ENCODE data around the gene SESN1. TPM values are rescaled to one million over a fixed set of nuclear protein-coding genes. Genes with fewer than 3 reads are reported as not detected.
A peak's percentile ranks its signal among the peaks of the same experiment; 100 is the strongest.

Gene SESN1
- total RNA-seq, 1 donor from 2014 or later, result 23.6 TPM

DNA sequence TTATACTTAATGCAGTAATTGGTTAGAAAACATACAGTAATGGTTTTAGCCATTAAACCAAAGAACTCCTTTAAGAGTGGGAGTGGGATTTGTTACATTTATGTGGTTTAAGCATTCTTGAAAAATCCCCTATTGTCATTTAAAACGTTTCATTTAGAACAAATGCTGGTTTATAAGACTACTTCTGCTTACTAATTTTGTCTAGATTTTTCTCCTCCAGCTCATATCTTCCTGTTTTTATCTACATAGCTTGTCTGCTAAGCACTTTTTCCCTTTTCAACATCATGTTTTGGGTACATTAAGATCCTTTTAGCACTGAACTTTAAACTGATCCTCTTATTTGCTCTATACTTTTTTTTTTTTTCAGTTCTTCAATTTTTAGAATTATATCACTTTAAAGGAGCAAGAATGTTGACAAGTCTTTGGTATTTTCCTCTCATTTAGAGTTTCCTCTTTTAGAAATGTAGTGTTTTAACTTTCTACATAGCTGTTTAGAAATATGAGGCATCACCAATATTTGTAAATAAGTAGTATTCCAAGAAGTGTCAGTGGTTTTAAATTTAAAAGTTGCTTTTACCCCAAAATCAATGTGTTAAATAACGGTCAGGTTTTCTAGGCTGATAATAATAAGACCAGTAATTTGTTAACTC, 80.9 kb downstream of the SESN1 start:
- Mint-ChIP-seq H3K27me3 (ENCODE audit: unreplicated experiment) (peaks cover 5% of the 10 kb centered on the region), H3K9me3 (ENCODE audit: unreplicated experiment) (no peaks in the 10 kb centered on the region), H3K4me3 (ENCODE audit: unreplicated experiment) (no peak overlapping the region), H3K27ac (ENCODE audit: unreplicated experiment) (no peak overlapping the region), H3K4me1 (ENCODE audit: unreplicated experiment) (peaks cover 15% of the 10 kb centered on the region), H3K36me3 (ENCODE audit: low read depth, unreplicated experiment) (peaks cover 6% of the 10 kb centered on the region)
- TF ChIP-seq, protein P1, sequence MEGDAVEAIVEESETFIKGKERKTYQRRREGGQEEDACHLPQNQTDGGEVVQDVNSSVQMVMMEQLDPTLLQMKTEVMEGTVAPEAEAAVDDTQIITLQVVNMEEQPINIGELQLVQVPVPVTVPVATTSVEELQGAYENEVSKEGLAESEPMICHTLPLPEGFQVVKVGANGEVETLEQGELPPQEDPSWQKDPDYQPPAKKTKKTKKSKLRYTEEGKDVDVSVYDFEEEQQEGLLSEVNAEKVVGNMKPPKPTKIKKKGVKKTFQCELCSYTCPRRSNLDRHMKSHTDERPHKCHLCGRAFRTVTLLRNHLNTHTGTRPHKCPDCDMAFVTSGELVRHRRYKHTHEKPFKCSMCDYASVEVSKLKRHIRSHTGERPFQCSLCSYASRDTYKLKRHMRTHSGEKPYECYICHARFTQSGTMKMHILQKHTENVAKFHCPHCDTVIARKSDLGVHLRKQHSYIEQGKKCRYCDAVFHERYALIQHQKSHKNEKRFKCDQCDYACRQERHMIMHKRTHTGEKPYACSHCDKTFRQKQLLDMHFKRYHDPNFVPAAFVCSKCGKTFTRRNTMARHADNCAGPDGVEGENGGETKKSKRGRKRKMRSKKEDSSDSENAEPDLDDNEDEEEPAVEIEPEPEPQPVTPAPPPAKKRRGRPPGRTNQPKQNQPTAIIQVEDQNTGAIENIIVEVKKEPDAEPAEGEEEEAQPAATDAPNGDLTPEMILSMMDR (IDR thresholded peaks at IDR 0.05; ENCODE audit: unreplicated experiment), result no peak
- no peak for DNase-seq (ENCODE audit: low spot score)

DNA sequence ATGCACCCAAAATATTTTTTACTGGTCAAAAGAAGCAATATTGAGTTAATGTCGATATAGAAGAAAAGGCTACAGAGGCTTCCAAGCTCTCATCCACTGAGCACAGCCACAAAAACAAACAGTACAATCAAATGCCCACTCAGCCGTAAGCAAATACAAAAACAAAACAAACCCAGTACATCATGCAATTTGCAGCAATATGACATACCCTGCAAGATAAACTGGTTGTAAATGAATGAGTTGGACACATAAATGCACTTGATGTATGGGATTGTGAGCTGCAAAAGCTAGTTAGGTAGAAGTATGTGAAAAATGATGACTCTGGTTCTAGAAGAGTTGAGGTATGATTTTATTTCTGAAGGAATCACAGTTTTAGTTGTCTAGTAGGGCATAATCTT, 83.9 kb downstream of the SESN1 start:
- TF ChIP-seq, protein P1 (IDR thresholded peaks at IDR 0.05; ENCODE audit: unreplicated experiment), result no peak
- no peak for DNase-seq (ENCODE audit: low spot score)
- H3K27me3 Mint-ChIP-seq (ENCODE audit: unreplicated experiment), result peaks cover 5% of the 10 kb centered on the region
- no peak overlapping the region for H3K4me3 Mint-ChIP-seq (ENCODE audit: unreplicated experiment)
- H3K36me3 Mint-ChIP-seq (ENCODE audit: low read depth, unreplicated experiment), result peaks cover 6% of the 10 kb centered on the region
- no peaks in the 10 kb centered on the region for H3K9me3 Mint-ChIP-seq (ENCODE audit: unreplicated experiment)
- peaks cover 25% of the 10 kb centered on the region for H3K4me1 Mint-ChIP-seq (ENCODE audit: unreplicated experiment)
- H3K27ac Mint-ChIP-seq (ENCODE audit: unreplicated experiment), result no peak overlapping the region

DNA sequence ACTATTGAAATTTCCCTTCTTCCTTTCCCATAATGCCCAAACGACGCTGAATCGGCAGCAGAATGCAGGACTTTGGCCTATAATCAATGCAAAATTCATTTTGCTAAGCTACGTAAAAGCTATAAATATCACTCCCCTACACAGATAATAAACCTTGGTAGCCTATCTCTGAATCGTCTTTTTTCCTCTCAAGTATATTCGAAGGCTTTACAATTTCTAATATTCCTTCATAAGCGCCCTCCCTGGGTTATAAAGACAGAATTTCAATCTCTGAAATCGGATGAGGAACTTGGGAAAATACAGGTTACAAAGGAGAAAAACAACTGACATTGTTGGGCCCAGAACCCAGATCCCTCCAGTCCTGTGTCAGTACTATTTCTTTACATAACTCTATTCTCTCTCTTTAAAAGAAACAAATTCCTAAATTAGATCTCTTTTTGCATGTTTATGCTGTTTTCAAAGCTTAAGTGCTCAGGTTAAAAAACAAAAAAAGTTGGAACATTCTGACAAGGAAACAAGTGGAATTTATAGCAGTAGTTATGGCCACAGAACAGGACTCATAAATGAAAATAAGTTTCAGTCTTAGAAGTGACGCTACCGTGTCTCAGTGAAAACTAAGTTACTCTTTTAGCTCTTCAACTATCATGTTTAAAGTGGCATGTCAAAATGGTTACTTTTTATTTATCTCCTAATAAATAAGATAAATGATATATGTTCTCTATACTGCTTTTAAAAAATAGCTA, 84.5 kb downstream of the SESN1 start:
- H3K9me3 Mint-ChIP-seq (ENCODE audit: unreplicated experiment), result no peaks in the 10 kb centered on the region
- peak overlapping the region; percentile 84 for H3K27ac Mint-ChIP-seq (ENCODE audit: unreplicated experiment)
- no peak for DNase-seq (ENCODE audit: low spot score)
- H3K36me3 Mint-ChIP-seq (ENCODE audit: low read depth, unreplicated experiment), result peaks cover 6% of the 10 kb centered on the region
- H3K4me1 Mint-ChIP-seq (ENCODE audit: unreplicated experiment), result peaks cover 25% of the 10 kb centered on the region
- peaks cover 5% of the 10 kb centered on the region for H3K27me3 Mint-ChIP-seq (ENCODE audit: unreplicated experiment)
- peak overlapping the region; percentile 96 for H3K4me3 Mint-ChIP-seq (ENCODE audit: unreplicated experiment)
- TF ChIP-seq, protein P1 (IDR thresholded peaks at IDR 0.05; ENCODE audit: unreplicated experiment), result no peak

DNA sequence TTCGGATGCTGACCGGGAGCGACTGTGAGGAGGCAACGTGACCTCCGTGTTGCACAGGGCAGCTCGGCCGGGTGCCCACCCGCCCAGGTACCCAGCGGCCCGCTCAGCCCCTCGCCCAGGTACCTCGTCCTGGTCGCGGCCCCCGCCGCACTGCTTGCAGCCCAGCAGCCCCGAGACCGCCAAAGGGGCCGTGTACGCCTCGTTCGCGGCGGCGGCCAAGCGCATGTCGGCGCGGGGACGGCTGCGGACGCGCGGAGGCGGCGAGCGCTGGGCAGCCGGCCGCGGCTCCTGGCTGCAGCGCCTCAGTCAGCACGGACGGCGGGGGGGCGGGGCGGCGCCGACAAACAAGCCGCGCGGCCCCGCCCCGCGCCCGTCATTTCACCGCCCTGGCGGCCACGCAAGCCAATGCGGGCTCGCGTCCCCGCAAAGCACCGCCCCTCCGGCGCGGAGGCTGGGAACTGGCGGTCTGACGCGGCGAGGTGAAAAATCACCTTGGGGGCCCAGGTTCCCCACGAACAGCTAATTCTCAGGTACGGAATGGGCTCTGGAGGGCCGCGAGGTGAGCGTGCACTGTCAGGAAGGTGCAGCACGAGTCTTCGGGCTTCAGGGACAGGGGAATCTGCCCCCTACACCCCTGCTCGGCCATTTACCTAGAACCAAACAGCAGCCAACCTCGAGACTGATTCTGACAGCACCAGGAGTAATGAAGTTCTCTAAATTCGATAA, 85.2 kb downstream of the SESN1 start:
- peaks cover 5% of the 10 kb centered on the region for H3K27me3 Mint-ChIP-seq (ENCODE audit: unreplicated experiment)
- peak overlapping the region; percentile 96 for H3K4me3 Mint-ChIP-seq (ENCODE audit: unreplicated experiment)
- H3K27ac Mint-ChIP-seq (ENCODE audit: unreplicated experiment), result peak overlapping the region; percentile 84
- TF ChIP-seq, protein P1 (IDR thresholded peaks at IDR 0.05; ENCODE audit: unreplicated experiment), result peak; percentile 41
- peaks cover 6% of the 10 kb centered on the region for H3K36me3 Mint-ChIP-seq (ENCODE audit: low read depth, unreplicated experiment)
- no peaks in the 10 kb centered on the region for H3K9me3 Mint-ChIP-seq (ENCODE audit: unreplicated experiment)
- DNase-seq (ENCODE audit: low spot score), result peak; percentile 96
- H3K4me1 Mint-ChIP-seq (ENCODE audit: unreplicated experiment), result peaks cover 25% of the 10 kb centered on the region

All from endothelial cell (in vitro differentiated cells).